Stomach (tissue), 4 donors: ENCODE measurements around the gene TRAPPC2L.

ENCODE experiments used
- CTCF ChIP-seq, 7 experiments: fragments of 450-650 bp in 4 of 7; fragments of 200-600 bp in 3 of 7; sonication (generic) in 3 of 7; IDR thresholded peaks; one replicate each; pipeline ENCODE4 v1.5.1; 2016 to 2019; ENCODE audit warnings: antibody characterized with exemption in 7 of 7, control low read depth in 2 of 7, mild to moderate bottlenecking in 1 of 7
- POLR2A ChIP-seq, 4 donors: fragments of 450-650 bp; IDR thresholded peaks; one replicate each; pipeline ENCODE4 v1.6.1; 2016; ENCODE audit warnings: antibody characterized with exemption in 4 of 4, control low read depth in 2 of 4, mild to moderate bottlenecking in 1 of 4, moderate library complexity in 1 of 4
- POLR2AphosphoS5 ChIP-seq, 3 donors: sonication (generic); formaldehyde crosslinking; IDR thresholded peaks; one replicate each; pipeline ENCODE4 v1.6.1; 2016; ENCODE audit warnings: antibody characterized with exemption in 3 of 3

GRCh38 chr16:88910284-88911135 is 53.6 kb downstream of the TRAPPC2L start:
- TF ChIP-seq CTCF (IDR thresholded peaks at IDR 0.05) (no peak), POLR2AphosphoS5 (IDR thresholded peaks at IDR 0.05) (no peak), POLR2A (IDR thresholded peaks at IDR 0.05) (no peak)
